WTC11 (cell line): Measurements from ENCODE around the gene TPRKB. TPM values are rescaled to one million over a fixed set of nuclear protein-coding genes. Genes with fewer than 3 reads are reported as not detected.

Source experiments
- ATAC-seq: fragments of 200-7000 bp; cut with Tn5 transposase; 2 replicates; pipeline ENCODE4 v1.10.0; 2021; ENCODE audit warnings: mild to moderate bottlenecking, moderate library complexity
- CTCF ChIA-PET: fragments of 300-600 bp; sonication (Branson Sonifier 250); formaldehyde crosslinking; loops from one replicate; lab custom pipeline; 2021; ENCODE audit warnings: antibody characterized with exemption; lab: Charles Lee
- POLR2A ChIA-PET: fragments of 350-600 bp; sonication (Branson Sonifier 250); formaldehyde crosslinking; loops from one replicate; lab custom pipeline; 2021; ENCODE audit warnings: antibody characterized with exemption; lab: Charles Lee
- DNase-seq: peaks from one replicate; pipeline ENCODE4 v3.0.0; 2021; ENCODE audit warnings: low spot score
- H3K27ac Mint-ChIP-seq: 2 replicates; pipeline ENCODE4 v1.8.0; 2021; ENCODE audit warnings: mixed read lengths
- H3K27me3 Mint-ChIP-seq: 2 replicates; pipeline ENCODE4 v1.8.0; 2021; ENCODE audit warnings: low read depth, mild to moderate bottlenecking, moderate library complexity, mixed read lengths
- H3K36me3 Mint-ChIP-seq: 2 replicates; pipeline ENCODE4 v1.8.0; 2021; ENCODE audit warnings: mixed read lengths
- H3K4me1 Mint-ChIP-seq: 2 replicates; pipeline ENCODE4 v1.8.0; 2022; ENCODE audit warnings: mixed read lengths
- H3K4me3 Mint-ChIP-seq: 2 replicates; pipeline ENCODE4 v1.8.0; 2021; ENCODE audit warnings: mild to moderate bottlenecking, moderate library complexity, mixed read lengths
- H3K9me3 Mint-ChIP-seq: 2 replicates; pipeline ENCODE4 v1.8.0; 2021; ENCODE audit warnings: mixed read lengths
- AFF4 ChIP-seq: sonication (generic); formaldehyde crosslinking; IDR thresholded peaks from 2 replicates; pipeline ENCODE4 v1.8.1; 2023; ENCODE audit warnings: mild to moderate bottlenecking, missing genetic modification reagents, borderline replicate concordance
- CDX4 ChIP-seq: fragments of 250-450 bp; sonication (Bioruptor Pico); IDR thresholded peaks from 2 replicates; pipeline ENCODE4 v1.9.0; 2021; ENCODE audit warnings: moderate library complexity, mild to moderate bottlenecking, inconsistent platforms, borderline replicate concordance
- E2F5 ChIP-seq: sonication (generic); formaldehyde crosslinking; IDR thresholded peaks from 2 replicates; pipeline ENCODE4 v1.8.1; 2022; ENCODE audit warnings: mild to moderate bottlenecking, moderate library complexity, missing genetic modification reagents
- ETV6 ChIP-seq: sonication (generic); formaldehyde crosslinking; IDR thresholded peaks from 2 replicates; pipeline ENCODE4 v1.8.1; 2022; ENCODE audit warnings: mild to moderate bottlenecking, missing genetic modification reagents
- IRF2 ChIP-seq: sonication (generic); formaldehyde crosslinking; IDR thresholded peaks from 2 replicates; pipeline ENCODE4 v1.8.0; 2022; ENCODE audit warnings: low read depth, missing genetic modification reagents, borderline replicate concordance
- JAZF1 ChIP-seq: fragments of 250-450 bp; sonication (Bioruptor Pico); IDR thresholded peaks from 2 replicates; pipeline ENCODE4 v1.9.0; 2021; ENCODE audit warnings: moderate library complexity, mild to moderate bottlenecking, inconsistent platforms
- MAX ChIP-seq: sonication (generic); formaldehyde crosslinking; IDR thresholded peaks from 2 replicates; pipeline ENCODE4 v1.8.0; 2022; ENCODE audit warnings: mild to moderate bottlenecking, missing genetic modification reagents
- MLX ChIP-seq: sonication (generic); formaldehyde crosslinking; IDR thresholded peaks from 2 replicates; pipeline ENCODE4 v1.8.1; 2023; ENCODE audit warnings: mild to moderate bottlenecking, missing genetic modification reagents, moderate library complexity
- MYBL2 ChIP-seq: sonication (generic); formaldehyde crosslinking; IDR thresholded peaks from 2 replicates; pipeline ENCODE4 v1.8.1; 2023; ENCODE audit warnings: mild to moderate bottlenecking, moderate library complexity, missing genetic modification reagents
- NFE2L1 ChIP-seq: sonication (generic); formaldehyde crosslinking; IDR thresholded peaks from 2 replicates; pipeline ENCODE4 v1.8.1; 2023; ENCODE audit warnings: missing genetic modification reagents
- NFYB ChIP-seq: sonication (generic); formaldehyde crosslinking; conservative IDR thresholded peaks from 2 replicates; pipeline ENCODE4 v1.8.0; 2022; ENCODE audit warnings: low read depth, missing genetic modification reagents
- NR3C1 ChIP-seq: sonication (generic); formaldehyde crosslinking; conservative IDR thresholded peaks from 2 replicates; pipeline ENCODE4 v1.8.1; 2023; ENCODE audit warnings: low read depth, mild to moderate bottlenecking, missing genetic modification reagents
- OVOL2 ChIP-seq: fragments of 250-450 bp; sonication (Bioruptor Pico); IDR thresholded peaks from 2 replicates; pipeline ENCODE4 v1.9.0; 2021; ENCODE audit warnings: mild to moderate bottlenecking, borderline replicate concordance
- PRDM15 ChIP-seq: sonication (generic); formaldehyde crosslinking; IDR thresholded peaks from 2 replicates; pipeline ENCODE4 v1.8.0; 2022; ENCODE audit warnings: missing genetic modification reagents
- USF2 ChIP-seq: sonication (generic); formaldehyde crosslinking; IDR thresholded peaks from 2 replicates; pipeline ENCODE4 v1.8.1; 2023; ENCODE audit warnings: mild to moderate bottlenecking, missing genetic modification reagents, moderate library complexity
- ZBTB21 ChIP-seq: sonication (generic); formaldehyde crosslinking; IDR thresholded peaks from 2 replicates; pipeline ENCODE4 v1.8.1; 2023; ENCODE audit warnings: mild to moderate bottlenecking, missing genetic modification reagents, borderline replicate concordance
- ZNF317 ChIP-seq: sonication (generic); formaldehyde crosslinking; IDR thresholded peaks from 2 replicates; pipeline ENCODE4 v1.8.1; 2023; ENCODE audit warnings: low read depth, mild to moderate bottlenecking, moderate library complexity, missing genetic modification reagents, borderline replicate concordance
- ZNF416 ChIP-seq: fragments of 250-450 bp; sonication (Bioruptor Pico); IDR thresholded peaks from 2 replicates; pipeline ENCODE4 v1.9.0; 2021; ENCODE audit warnings: mild to moderate bottlenecking, inconsistent platforms
- ZNF423 ChIP-seq: fragments of 250-450 bp; sonication (Bioruptor Pico); IDR thresholded peaks from 2 replicates; pipeline ENCODE4 v2.1.2; 2022; ENCODE audit warnings: mild to moderate bottlenecking, moderate library complexity
- ZNF425 ChIP-seq: fragments of 250-450 bp; sonication (Bioruptor Pico); conservative IDR thresholded peaks from 2 replicates; pipeline ENCODE4 v1.9.0; 2021; ENCODE audit warnings: mild to moderate bottlenecking
- total RNA-seq: library from RNA; stranded (reverse); gene quantifications from 3 replicates; pipeline ENCODE4 v1.2.3, GENCODE V29; 2021

The TPRKB gene
- total RNA-seq, 1 experiment from 2014 or later, result 30.6 TPM

- CTCF ChIA-PET, result no interaction called here
- POLR2A ChIA-PET, result no interaction called here
- peaks cover 2% of the 10 kb centered on the region for H3K36me3 Mint-ChIP-seq
- no peaks in the 10 kb centered on the region for H3K4me1 Mint-ChIP-seq
- H3K27ac Mint-ChIP-seq, result no peak overlapping the region
- H3K9me3 Mint-ChIP-seq, result peaks cover 35% of the 10 kb centered on the region
- H3K27me3 Mint-ChIP-seq, result peaks cover 64% of the 10 kb centered on the region
- ATAC-seq (no peak), DNase-seq (no peak)
- no peak overlapping the region for H3K4me3 Mint-ChIP-seq
- TF ChIP-seq PRDM15 (CRISPR knock-in tag), result no peak
- TF ChIP-seq NR3C1, result no peak
- TF ChIP-seq MYBL2 (CRISPR knock-in tag), result no peak
- TF ChIP-seq ZNF425 (CRISPR knock-in tag), result no peak
- no peak for TF ChIP-seq MLX (CRISPR knock-in tag)
- no peak for TF ChIP-seq CDX4 (CRISPR knock-in tag)
- no peak for TF ChIP-seq MAX (CRISPR knock-in tag)
- no peak for TF ChIP-seq NFYB (CRISPR knock-in tag)
- TF ChIP-seq USF2 (CRISPR knock-in tag), result no peak
- no peak for TF ChIP-seq E2F5 (CRISPR knock-in tag)
- TF ChIP-seq ZNF423 (CRISPR knock-in tag), result no peak
- TF ChIP-seq AFF4, result no peak
- no peak for TF ChIP-seq IRF2 (CRISPR knock-in tag)
- TF ChIP-seq OVOL2 (CRISPR knock-in tag), result no peak
- TF ChIP-seq ZNF416 (CRISPR knock-in tag), result no peak
- no peak for TF ChIP-seq ETV6 (CRISPR knock-in tag)
- no peak for TF ChIP-seq JAZF1 (CRISPR knock-in tag)
- no peak for TF ChIP-seq ZNF317 (CRISPR knock-in tag)
- no peak for TF ChIP-seq ZBTB21 (CRISPR knock-in tag)
- no peak for TF ChIP-seq NFE2L1 (CRISPR knock-in tag)
These were observed 18.1 kb downstream of the TPRKB start for GRCh38 chr2:73718851-73719621.
